Left ventricle myocardium inferior (tissue), 1 donor: ENCODE results near the gene CNR2. TPM values are rescaled to one million over a fixed set of nuclear protein-coding genes. Genes with fewer than 3 reads are reported as not detected.

Experiments used
- DNase-seq: peaks from one replicate; pipeline ENCODE4 v3.0.0-alpha.2; 2020
- H3K27ac ChIP-seq: fragments of 200-600 bp; replicated peaks from 2 replicates; pipeline ENCODE4 v1.8.0; 2021
- H3K27me3 ChIP-seq: fragments of 200-600 bp; 2 replicates; pipeline ENCODE4 v1.8.0; 2021; ENCODE audit warnings: low read depth
- H3K36me3 ChIP-seq: fragments of 200-600 bp; 2 replicates; pipeline ENCODE4 v1.8.0; 2021
- H3K4me1 ChIP-seq: fragments of 200-600 bp; 2 replicates; pipeline ENCODE4 v1.8.0; 2021
- H3K4me3 ChIP-seq: fragments of 200-600 bp; 2 replicates; pipeline ENCODE4 v1.8.0; 2021; ENCODE audit warnings: mild to moderate bottlenecking, moderate library complexity
- H3K9me3 ChIP-seq: fragments of 200-600 bp; replicated peaks from 2 replicates; pipeline ENCODE4 v1.8.0; 2021
- CTCF ChIP-seq: fragments of 200-600 bp; IDR thresholded peaks from 2 replicates; pipeline ENCODE4 v1.8.0; 2021; ENCODE audit warnings: antibody characterized with exemption, mild to moderate bottlenecking, borderline replicate concordance
- intact Hi-C: fragments of 100-400 bp; cut with micrococcal nuclease; formaldehyde crosslinking; loops from one replicate; pipeline ENCODE4 v1.11.0; 2022
- total RNA-seq: library from RNA; stranded (reverse); fragmentation: NEBNext Ultra II Directional; extraction: Animal tissue kit (Norgen Biotek cat#: 25700); gene quantifications from one replicate; pipeline ENCODE4 v1.2.1, GENCODE V29; 2021
- donor health status: DM: no; HTN: yes; CAD: no; lungs with severe emphysema.

CNR2 gene
- total RNA-seq, 1 donor from 2014 or later = not detected

GRCh38 chr1:23930861-23931490 is 17.8 kb upstream of the CNR2 start:
- Histone ChIP-seq H3K27ac (no peak overlapping the region), H3K36me3 (no peaks in the 10 kb centered on the region), H3K4me3 (no peak overlapping the region), H3K27me3 (no peaks in the 10 kb centered on the region), H3K9me3 (no peaks in the 10 kb centered on the region), H3K4me1 (no peaks in the 10 kb centered on the region)
- intact Hi-C loops = no loop called here
- no peak for TF ChIP-seq CTCF
- DNase-seq = no peak

GRCh38 chr1:23930270-23930669 is 17.1 kb upstream of the CNR2 start:
- Histone ChIP-seq H3K4me1 (no peaks in the 10 kb centered on the region), H3K36me3 (no peaks in the 10 kb centered on the region), H3K4me3 (no peak overlapping the region), H3K27ac (no peak overlapping the region), H3K9me3 (no peaks in the 10 kb centered on the region), H3K27me3 (no peaks in the 10 kb centered on the region)
- no peak for DNase-seq
- no peak for TF ChIP-seq CTCF
- intact Hi-C loops = no loop called here

- Histone ChIP-seq H3K27me3 (no peaks in the 10 kb centered on the region), H3K27ac (no peak overlapping the region)
- no peak for DNase-seq
Measured at GRCh38 chr1:23928789-23929188, 15.6 kb upstream of the CNR2 start.

GRCh38 chr1:23927097-23927496 is 13.9 kb upstream of the CNR2 start:
- intact Hi-C loops = no loop called here
- TF ChIP-seq CTCF = no peak
- H3K9me3 ChIP-seq = no peaks in the 10 kb centered on the region
- H3K4me1 ChIP-seq = peaks cover 7% of the 10 kb centered on the region
- no peaks in the 10 kb centered on the region for H3K27me3 ChIP-seq
- H3K36me3 ChIP-seq = no peaks in the 10 kb centered on the region
- H3K4me3 ChIP-seq = no peak overlapping the region
- no peak overlapping the region for H3K27ac ChIP-seq
- DNase-seq = no peak

More at GRCh38 chr1:23928789-23929188, 15.6 kb upstream of the CNR2 start:
- H3K4me1 ChIP-seq = peaks cover 5% of the 10 kb centered on the region
- no peaks in the 10 kb centered on the region for H3K36me3 ChIP-seq
- no peaks in the 10 kb centered on the region for H3K9me3 ChIP-seq
- no peak for TF ChIP-seq CTCF
- intact Hi-C loops = no loop called here
- H3K4me3 ChIP-seq = no peak overlapping the region

GRCh38 chr1:23925279-23925678 is 12.1 kb upstream of the CNR2 start:
- Histone ChIP-seq H3K27ac (no peak overlapping the region), H3K4me1 (peaks cover 19% of the 10 kb centered on the region)

More at GRCh38 chr1:23925279-23925678, 12.1 kb upstream of the CNR2 start:
- Histone ChIP-seq H3K27me3 (no peaks in the 10 kb centered on the region), H3K36me3 (no peaks in the 10 kb centered on the region), H3K9me3 (no peaks in the 10 kb centered on the region), H3K4me3 (no peak overlapping the region)
- no peak for TF ChIP-seq CTCF
- intact Hi-C loops = no loop called here
- no peak for DNase-seq
